A549 (cell line): ENCODE measurements around the gene EXOC3L2. TPM values are rescaled to one million over a fixed set of nuclear protein-coding genes. Genes with fewer than 3 reads are reported as not detected.

Experiments
- ATAC-seq, 2 experiments: fragments of 200-7000 bp in 1 of 2; fragments of >200 bp in 1 of 2; cut with Nextera tagmentation in 1 of 2; cut with Tn5 transposase in 1 of 2; 3 replicates each; pipeline versions ENCODE4 v1.8.0 to v1.9.1; 2018 to 2020; ENCODE audit warnings: mild to moderate bottlenecking in 1 of 2, moderate library complexity in 1 of 2
- CTCF ChIA-PET: fragments of 300-600 bp; sonication (Branson Sonifier 250); formaldehyde crosslinking; extraction: SDS; loops from one replicate; lab custom pipeline; 2021; ENCODE audit warnings: antibody characterized with exemption, inconsistent platforms; lab: Yijun Ruan, JAX
- POLR2A ChIA-PET: fragments of 350-600 bp; formaldehyde crosslinking; extraction: SDS; loops from one replicate; lab custom pipeline; 2021; ENCODE audit warnings: antibody characterized with exemption, inconsistent platforms; lab: Yijun Ruan, JAX
- DNase-seq, 2 experiments: peaks; one replicate each; pipeline versions ENCODE4 v3.0.0 to v3.0.0-alpha.2; 2011 to 2016; ENCODE audit warnings: low read depth in 1 of 2, low spot score in 1 of 2
- FAIRE-seq: peaks from 2 replicates; lab custom pipeline; 2011; peaks lifted over from hg19 to GRCh38; lab: Jason Lieb, UNC
- H3K27ac ChIP-seq, 2 experiments: fragments of >200 bp; sonication (Bioruptor Twin); formaldehyde crosslinking; 3 replicates each; pipeline ENCODE4 v1.5.1; 2016 to 2017
- H3K4me1 ChIP-seq: fragments of >200 bp; sonication (Bioruptor Twin); formaldehyde crosslinking; 3 replicates; pipeline ENCODE4 v1.6.1; 2016
- H3K4me2 ChIP-seq: fragments of >200 bp; sonication (Bioruptor Twin); formaldehyde crosslinking; 3 replicates; pipeline ENCODE4 v1.6.1; 2016
- H3K4me3 ChIP-seq: fragments of >200 bp; sonication (Bioruptor Twin); formaldehyde crosslinking; 3 replicates; pipeline ENCODE4 v1.5.1; 2016
- H3K9me3 ChIP-seq: fragments of >200 bp; sonication (Bioruptor Twin); formaldehyde crosslinking; 3 replicates; pipeline ENCODE4 v1.6.1; 2016
- BCL3 ChIP-seq: fragments of >200 bp; sonication (Bioruptor Twin); formaldehyde crosslinking; IDR thresholded peaks from 3 replicates; pipeline ENCODE4 v1.6.1; 2016
- CBX2 ChIP-seq: fragments of 200-600 bp; sonication (generic); IDR thresholded peaks from 2 replicates; pipeline ENCODE4 v1.6.1; 2016; ENCODE audit warnings: low read depth, mild to moderate bottlenecking, borderline replicate concordance
- CBX8 ChIP-seq: fragments of 200-600 bp; sonication (generic); IDR thresholded peaks from 2 replicates; pipeline ENCODE4 v1.6.1; 2016
- CEBPB ChIP-seq, 2 experiments: fragments of >200 bp in 1 of 2; sonication (Bioruptor Twin) in 1 of 2; formaldehyde crosslinking in 1 of 2; IDR thresholded peaks; 2 replicates each; pipeline ENCODE4 v1.6.1; 2012 to 2016
- EHF ChIP-seq: fragments of 250-450 bp; sonication (Bioruptor Pico); IDR thresholded peaks from 2 replicates; pipeline ENCODE4 v1.5.0; 2020; ENCODE audit warnings: mild to moderate bottlenecking
- EHMT2 ChIP-seq: fragments of 200-600 bp; sonication (generic); IDR thresholded peaks from 2 replicates; pipeline ENCODE4 v1.6.1; 2016; ENCODE audit warnings: antibody characterized with exemption, low read depth, mild to moderate bottlenecking, moderate library complexity
- GATA3 ChIP-seq: IDR thresholded peaks from 2 replicates; pipeline ENCODE4 v1.6.1; 2012; ENCODE audit warnings: borderline replicate concordance
- HMGXB4 ChIP-seq: fragments of 250-450 bp; sonication (Bioruptor Pico); IDR thresholded peaks from 2 replicates; pipeline ENCODE4 v1.5.0; 2021; ENCODE audit warnings: mild to moderate bottlenecking, moderate library complexity, borderline replicate concordance
- HOXB13 ChIP-seq: fragments of 250-450 bp; sonication (Bioruptor Pico); IDR thresholded peaks from 2 replicates; pipeline ENCODE4 v1.5.0; 2020; ENCODE audit warnings: low read depth, mild to moderate bottlenecking, moderate library complexity
- HOXB5 ChIP-seq: fragments of 250-450 bp; sonication (Bioruptor Pico); IDR thresholded peaks from 2 replicates; pipeline ENCODE4 v1.5.0; 2020; ENCODE audit warnings: mild to moderate bottlenecking, moderate library complexity
- JUNB ChIP-seq: fragments of >200 bp; sonication (Bioruptor Twin); formaldehyde crosslinking; IDR thresholded peaks from 2 replicates; pipeline ENCODE4 v1.6.1; 2016
- KDM1A ChIP-seq: fragments of 200-600 bp; sonication (generic); IDR thresholded peaks from 2 replicates; pipeline ENCODE4 v1.6.1; 2016; ENCODE audit warnings: low read depth, mild to moderate bottlenecking
- MAFK ChIP-seq: fragments of 450-650 bp; IDR thresholded peaks from 2 replicates; pipeline ENCODE4 v1.6.1; 2014; ENCODE audit not compliant: partially characterized antibody
- MAZ ChIP-seq: fragments of 150-350 bp; IDR thresholded peaks from 2 replicates; pipeline ENCODE4 v1.6.1; 2014; ENCODE audit warnings: antibody characterized with exemption, low read depth, low read length, borderline replicate concordance
- MYC ChIP-seq: IDR thresholded peaks from 2 replicates; pipeline ENCODE4 v1.6.1; 2012; ENCODE audit warnings: mild to moderate bottlenecking, inconsistent platforms, low read length, improper control_type of control experiment, borderline replicate concordance
- NR3C1 ChIP-seq: fragments of >200 bp; sonication (Bioruptor Twin); formaldehyde crosslinking; IDR thresholded peaks from 3 replicates; pipeline ENCODE4 v1.6.1; 2017
- PHF8 ChIP-seq: fragments of 200-600 bp; sonication (generic); IDR thresholded peaks from 2 replicates; pipeline ENCODE4 v1.6.1; 2016; ENCODE audit warnings: low read depth, mild to moderate bottlenecking, antibody characterized with exemption, moderate library complexity, borderline replicate concordance
- POLR2A ChIP-seq: IDR thresholded peaks from 2 replicates; pipeline ENCODE4 v1.6.1; 2012; ENCODE audit warnings: mild to moderate bottlenecking, low read length
- POLR2AphosphoS2 ChIP-seq: conservative IDR thresholded peaks from 2 replicates; pipeline ENCODE4 v1.6.1; 2012; ENCODE audit warnings: low read length, improper control_type of control experiment, inconsistent platforms
- RCOR1 ChIP-seq: fragments of 150-350 bp; IDR thresholded peaks from 2 replicates; pipeline ENCODE4 v1.6.1; 2014; ENCODE audit warnings: antibody characterized with exemption, low read length, low read depth
- SMC3 ChIP-seq: fragments of >200 bp; sonication (Bioruptor Twin); formaldehyde crosslinking; IDR thresholded peaks from 3 replicates; pipeline ENCODE4 v1.6.1; 2018; ENCODE audit warnings: inconsistent platforms
- ZFP36 ChIP-seq: fragments of 450-650 bp; IDR thresholded peaks from 2 replicates; pipeline ENCODE4 v1.6.1; 2014; ENCODE audit warnings: borderline replicate concordance; ENCODE audit not compliant: partially characterized antibody
- ZSCAN20 ChIP-seq: fragments of 250-450 bp; sonication (Bioruptor Pico); IDR thresholded peaks from 2 replicates; pipeline ENCODE4 v1.8.0; 2022; ENCODE audit warnings: mild to moderate bottlenecking, moderate library complexity
- WGBS: methylation state at CpG from one replicate; pipeline ENCODE4 v1.1.6; 2017; ENCODE audit errors: missing lambda C conversion rate; 5-methylcytosine and 5-hydroxymethylcytosine counted together
- polyA plus RNA-seq, 4 experiments: library from polyadenylated mRNA; depleted of rRNA in 3 of 4; stranded (reverse); fragments of >200 nt; fragmentation: RNase III in 1 of 4; extraction: RNeasy Plus Mini Kit Qiagen cat#74134 plus additional on column Dnase treatment in 1 of 4; gene quantifications; 2 replicates in 3 of 4; 3 replicates in 1 of 4; pipeline ENCODE4 v1.2.3, GENCODE V29; 2011 to 2017
- TF ChIP-seq, protein P1 (sequence below): fragments of >200 bp; sonication (Bioruptor Twin); formaldehyde crosslinking; IDR thresholded peaks from 3 replicates; pipeline ENCODE4 v1.5.1; 2016

Gene EXOC3L2
- polyA plus RNA-seq, 2 of the 4 experiments (the other 2 are of a cell fraction) = 0.16 to 0.50 TPM

GRCh38 chr19:45263013-45263412 lies 17.8 kb upstream of the EXOC3L2 start:
- H3K4me3 ChIP-seq = no peak overlapping the region
- POLR2A ChIA-PET = no interaction called here
- TF ChIP-seq CBX2 = no peak
- no peak for TF ChIP-seq PHF8
- no peak for TF ChIP-seq MYC
- TF ChIP-seq NR3C1 = no peak
- TF ChIP-seq CEBPB (IDR thresholded peaks at IDR 0.05) = no peak
- no peak for TF ChIP-seq EHMT2
- no peak for TF ChIP-seq HOXB13 (CRISPR knock-in tag)
- no peak for TF ChIP-seq HOXB5 (CRISPR knock-in tag)
- TF ChIP-seq RCOR1 = no peak
- TF ChIP-seq KDM1A = no peak
- no peak for TF ChIP-seq MAFK
- TF ChIP-seq, all 56 proteins: peak for 0
- Histone ChIP-seq H3K4me1 (no peaks in the 10 kb centered on the region), H3K4me2 (no peak overlapping the region), H3K9me3 (no peaks in the 10 kb centered on the region), H3K27ac (no peak overlapping the region)
- CTCF ChIA-PET = interaction anchor here (0.9 kb wide), 1 partner anchor 13 kb away, joined by 3 read pairs; no protein-coding TSS in a partner anchor
- FAIRE-seq = no peak
- WGBS = 100% methylated on average over 7 of the region's 11 CpGs
- ATAC-seq = no peak
- DNase-seq = no peak

- Histone ChIP-seq H3K9me3 (no peaks in the 10 kb centered on the region), H3K27ac (no peak overlapping the region), H3K4me3 (no peak overlapping the region), H3K4me1 (no peaks in the 10 kb centered on the region), H3K4me2 (no peak overlapping the region)
- no peak for TF ChIP-seq CEBPB (IDR thresholded peaks at IDR 0.05)
- no peak for TF ChIP-seq CBX8
- TF ChIP-seq JUNB = no peak
- TF ChIP-seq MYC = no peak
- no peak for TF ChIP-seq POLR2A
- TF ChIP-seq, protein P1, sequence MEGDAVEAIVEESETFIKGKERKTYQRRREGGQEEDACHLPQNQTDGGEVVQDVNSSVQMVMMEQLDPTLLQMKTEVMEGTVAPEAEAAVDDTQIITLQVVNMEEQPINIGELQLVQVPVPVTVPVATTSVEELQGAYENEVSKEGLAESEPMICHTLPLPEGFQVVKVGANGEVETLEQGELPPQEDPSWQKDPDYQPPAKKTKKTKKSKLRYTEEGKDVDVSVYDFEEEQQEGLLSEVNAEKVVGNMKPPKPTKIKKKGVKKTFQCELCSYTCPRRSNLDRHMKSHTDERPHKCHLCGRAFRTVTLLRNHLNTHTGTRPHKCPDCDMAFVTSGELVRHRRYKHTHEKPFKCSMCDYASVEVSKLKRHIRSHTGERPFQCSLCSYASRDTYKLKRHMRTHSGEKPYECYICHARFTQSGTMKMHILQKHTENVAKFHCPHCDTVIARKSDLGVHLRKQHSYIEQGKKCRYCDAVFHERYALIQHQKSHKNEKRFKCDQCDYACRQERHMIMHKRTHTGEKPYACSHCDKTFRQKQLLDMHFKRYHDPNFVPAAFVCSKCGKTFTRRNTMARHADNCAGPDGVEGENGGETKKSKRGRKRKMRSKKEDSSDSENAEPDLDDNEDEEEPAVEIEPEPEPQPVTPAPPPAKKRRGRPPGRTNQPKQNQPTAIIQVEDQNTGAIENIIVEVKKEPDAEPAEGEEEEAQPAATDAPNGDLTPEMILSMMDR = no peak
- no peak for TF ChIP-seq GATA3
- no peak for TF ChIP-seq EHF
- TF ChIP-seq MAZ = no peak
- no peak for TF ChIP-seq ZSCAN20 (CRISPR knock-in tag)
- TF ChIP-seq ZFP36 = no peak
- no peak for TF ChIP-seq HMGXB4
- TF ChIP-seq BCL3 = no peak
- no peak for TF ChIP-seq POLR2AphosphoS2
- no peak for TF ChIP-seq SMC3
- no peak for TF ChIP-seq RCOR1
- CTCF ChIA-PET = interaction anchor here (0.9 kb wide), 1 partner anchor 13 kb away, joined by 3 read pairs; no protein-coding TSS in a partner anchor
- no peak for FAIRE-seq
- POLR2A ChIA-PET = no interaction called here
- WGBS = 93% methylated on average over 4 of the region's 6 CpGs
- ATAC-seq = no peak
- no peak for DNase-seq
Measured at GRCh38 chr19:45262570-45262969, 17.4 kb upstream of the EXOC3L2 start.
